HL-60/S4 treated with phorbol 12-myristate 13-acetate at 8.2 ng/mL for 4 days and 3 days (cell line): Measurements from ENCODE around the gene SMURF2.

Experiments used
- in situ Hi-C: fragments of 300-500 bp; cut with MboI; formaldehyde crosslinking; loops from 2 replicates; pipeline ENCODE4 v1.15.0; 2022; ENCODE audit warnings: low sequenced_read_pairs

SMURF2 gene

DNA sequence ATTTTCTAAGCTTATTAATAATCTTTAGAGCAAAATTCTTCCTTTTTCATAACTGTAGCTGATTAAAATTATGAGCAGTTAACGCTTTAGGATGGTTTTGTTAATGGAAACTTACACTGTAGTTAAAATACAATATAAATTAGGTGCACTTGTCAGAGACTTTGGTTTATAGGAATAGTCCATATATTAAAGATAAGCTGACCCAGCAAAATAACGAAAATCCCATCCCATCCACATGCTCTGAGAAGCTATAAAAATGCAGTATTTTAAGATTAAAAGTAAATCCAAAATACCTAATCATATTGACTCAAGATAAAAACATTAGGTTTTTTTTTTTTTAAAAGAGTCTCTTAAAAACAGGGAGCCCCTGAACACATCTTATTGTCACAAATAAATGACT is 117.4 kb downstream of the SMURF2 start:
- in situ Hi-C loops: no loop called here

DNA sequence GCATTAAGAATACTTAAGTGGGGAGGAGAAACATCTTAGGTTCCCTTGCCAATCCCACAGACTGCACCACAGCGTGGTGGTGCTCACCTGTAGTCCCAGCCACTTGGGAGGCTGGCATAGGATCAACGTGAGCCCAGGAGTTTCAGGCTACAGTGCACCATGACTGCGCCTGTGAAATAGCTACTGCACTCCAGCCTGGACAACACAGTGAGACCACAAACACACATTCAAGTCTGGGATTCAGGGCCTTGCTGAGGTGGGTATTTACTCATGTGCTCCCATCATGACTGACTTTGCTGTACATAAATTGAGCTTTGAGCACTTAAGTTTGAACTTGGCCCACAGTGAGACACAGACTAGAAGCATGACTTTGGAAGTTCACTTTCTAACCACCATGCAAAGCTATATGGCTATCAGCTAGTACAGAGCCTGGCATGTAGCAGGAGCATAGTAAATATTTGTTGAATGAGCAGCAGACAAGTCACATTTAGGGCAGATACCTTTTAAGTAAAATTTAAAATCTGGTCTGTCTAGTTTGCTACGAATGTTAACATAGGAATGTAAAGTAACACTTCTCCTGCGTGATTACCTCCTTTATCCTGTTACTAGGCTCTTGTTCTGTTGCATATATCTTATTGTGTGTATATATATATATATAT is 121.9 kb downstream of the SMURF2 start:
- in situ Hi-C loops: no loop called here

DNA sequence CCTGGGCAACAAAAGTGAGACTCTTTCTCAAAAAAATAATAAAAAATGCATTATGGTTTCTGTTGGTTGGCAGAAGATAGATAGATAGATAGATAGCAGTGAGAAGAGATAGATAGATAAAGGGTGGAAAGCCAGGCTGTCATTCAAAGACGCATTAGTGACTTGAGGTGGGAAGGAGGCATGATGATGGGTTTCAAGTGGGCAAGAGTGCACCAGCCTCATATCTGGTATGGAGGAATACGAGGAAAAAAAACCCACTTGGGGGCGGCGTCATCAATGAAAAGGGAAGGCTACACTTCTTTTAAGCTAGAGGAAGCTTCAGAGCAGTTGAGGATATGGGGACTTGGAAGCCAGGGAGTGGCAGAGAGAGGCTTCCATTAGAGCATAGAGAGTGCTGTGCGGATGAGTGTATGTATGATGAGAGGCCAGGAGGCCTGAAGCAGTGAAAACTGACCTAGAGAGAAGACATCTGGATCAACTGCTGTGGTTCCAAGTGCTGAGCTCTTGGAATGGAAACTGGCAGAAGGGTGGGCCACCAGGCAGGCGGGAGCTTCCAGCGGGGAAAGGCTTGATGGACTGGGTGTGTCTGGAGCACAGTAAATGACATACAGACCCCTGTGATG is 123.5 kb downstream of the SMURF2 start:
- in situ Hi-C loops: no loop called here

DNA sequence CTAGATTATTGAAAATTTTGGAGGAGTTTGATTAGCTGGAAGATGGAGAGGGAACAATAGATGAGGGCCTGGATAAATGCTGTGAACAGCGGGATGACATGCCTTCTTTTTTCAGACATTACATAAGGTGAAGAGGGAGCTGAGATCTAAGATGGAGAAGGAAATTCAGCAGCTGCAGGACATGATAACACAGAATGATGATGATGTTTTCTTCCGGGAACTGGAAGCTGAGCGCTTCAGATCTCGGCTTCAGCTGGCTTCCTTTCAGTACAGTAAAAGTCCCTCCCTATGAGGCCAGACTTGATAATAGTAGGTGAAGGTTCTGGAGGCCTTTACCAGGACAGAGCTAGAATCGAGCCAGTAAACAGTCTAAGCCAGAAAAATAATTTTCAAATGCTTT is 124.6 kb downstream of the SMURF2 start:
- in situ Hi-C loops: no loop called here

DNA sequence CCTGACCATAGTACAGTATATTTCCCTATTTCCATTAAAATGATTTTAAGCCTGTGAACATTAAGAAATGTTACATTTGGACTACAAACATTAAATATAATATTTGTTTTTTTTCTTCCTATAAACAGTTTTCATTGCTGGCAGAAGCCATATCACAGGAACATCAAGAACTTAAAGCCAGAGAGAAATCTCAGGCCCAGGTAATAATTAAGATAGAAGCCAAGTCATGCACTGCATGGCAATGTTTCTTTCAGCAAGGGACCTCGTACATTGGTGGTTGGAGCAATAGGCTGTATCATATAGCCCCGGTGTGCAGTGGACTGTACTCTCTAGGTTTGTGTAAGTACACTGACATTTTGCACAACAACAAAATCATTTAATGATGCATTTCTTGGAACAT is 125.2 kb downstream of the SMURF2 start:
- in situ Hi-C loops: no loop called here

DNA sequence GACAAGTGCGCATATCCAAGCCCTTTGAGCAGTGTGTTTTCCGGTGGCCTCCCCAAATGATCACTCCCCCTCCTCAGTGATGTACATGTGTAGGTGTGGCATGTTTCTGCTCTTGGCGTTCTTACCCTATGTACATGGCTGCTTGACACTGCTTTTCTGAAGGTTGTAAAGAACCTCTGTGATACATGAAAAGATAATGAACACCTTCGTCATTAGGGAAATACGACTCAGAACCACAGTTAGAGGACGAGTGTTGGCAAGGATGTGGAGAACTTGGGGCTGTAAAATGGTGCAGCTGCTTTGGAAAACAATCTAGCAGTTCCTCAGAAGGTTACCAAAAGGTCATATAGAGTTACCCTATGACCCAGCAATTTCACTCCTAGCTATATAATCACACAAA is 126.8 kb downstream of the SMURF2 start:
- in situ Hi-C loops: no loop called here

DNA sequence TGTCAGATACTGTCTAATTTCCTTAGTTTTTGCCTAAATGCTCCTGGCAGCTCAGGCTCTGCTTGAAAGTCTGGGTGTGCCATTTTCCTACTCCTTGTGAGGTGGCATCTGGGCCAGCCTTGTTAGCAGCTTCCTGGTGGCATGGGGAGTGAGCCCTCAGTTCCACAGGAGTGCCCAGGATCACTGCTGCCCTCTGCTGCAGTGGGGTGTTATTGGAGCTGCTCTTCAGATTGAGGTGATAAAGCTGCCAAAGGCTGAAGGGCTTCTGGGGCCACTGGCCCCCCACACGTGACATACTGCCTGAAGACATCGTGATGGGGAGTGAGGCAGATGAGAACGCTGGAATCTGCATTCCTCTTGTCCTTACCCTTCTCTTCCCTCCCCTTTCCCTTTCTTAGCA is 127.9 kb downstream of the SMURF2 start:
- in situ Hi-C loops: no loop called here

DNA sequence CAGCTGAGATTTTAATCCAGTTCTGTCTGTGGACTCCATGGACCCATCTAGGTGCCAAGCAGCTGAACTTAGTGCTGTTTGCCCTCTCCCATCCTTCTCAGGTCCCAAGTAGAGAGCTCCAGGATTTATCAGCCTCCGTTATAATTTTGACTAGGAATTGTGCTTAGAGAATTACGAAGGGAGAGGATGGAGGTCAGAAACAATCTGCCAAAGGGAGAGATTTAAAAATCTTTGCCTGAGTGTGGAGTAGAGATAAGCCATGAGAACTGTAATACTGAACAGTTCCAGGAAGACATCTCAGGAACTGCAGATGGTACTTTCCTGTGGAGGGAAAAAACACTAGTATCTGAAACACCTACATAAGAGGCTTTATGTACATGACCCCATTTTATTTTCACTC is 128.3 kb downstream of the SMURF2 start:
- in situ Hi-C loops: no loop called here

DNA sequence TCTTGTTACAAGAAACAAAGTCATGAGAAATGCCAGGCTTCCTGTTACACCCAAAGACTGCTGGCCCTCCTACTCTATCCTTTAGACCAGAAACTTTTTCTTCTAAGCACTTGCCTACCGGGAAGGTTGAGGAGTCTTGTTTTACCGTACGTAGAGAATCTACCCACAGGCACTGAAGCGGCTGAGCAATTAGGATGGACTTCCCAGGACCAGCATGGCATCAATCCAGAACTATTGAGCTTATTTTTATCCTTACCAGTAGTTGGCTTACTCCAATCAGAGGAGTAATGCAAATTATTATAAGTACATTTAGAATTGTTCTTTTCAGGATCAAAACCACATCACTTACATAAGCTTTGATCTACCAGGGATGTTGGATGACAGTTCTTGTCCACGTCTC is 129.7 kb downstream of the SMURF2 start:
- in situ Hi-C loops: no loop called here

DNA sequence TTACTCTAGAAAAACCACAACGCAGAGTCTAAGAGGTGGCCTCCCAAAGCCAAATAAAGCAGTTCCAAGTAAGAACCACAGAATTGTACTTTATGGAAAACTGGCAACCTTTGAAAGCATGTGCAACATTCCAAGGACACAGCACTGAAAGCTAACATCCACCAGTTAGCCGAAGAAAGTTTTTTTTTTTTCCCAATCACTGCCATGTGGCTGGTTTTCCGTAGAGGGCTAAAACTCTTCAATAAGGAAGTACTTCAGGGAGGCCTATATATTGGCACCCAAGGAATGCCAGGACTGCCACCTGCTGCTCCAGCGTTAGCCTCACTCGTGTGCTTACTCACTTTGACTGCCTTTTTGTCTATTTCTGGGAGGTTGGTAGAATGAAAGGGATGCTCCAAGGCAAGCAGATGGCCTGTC is 130.1 kb downstream of the SMURF2 start:
- in situ Hi-C loops: no loop called here

DNA sequence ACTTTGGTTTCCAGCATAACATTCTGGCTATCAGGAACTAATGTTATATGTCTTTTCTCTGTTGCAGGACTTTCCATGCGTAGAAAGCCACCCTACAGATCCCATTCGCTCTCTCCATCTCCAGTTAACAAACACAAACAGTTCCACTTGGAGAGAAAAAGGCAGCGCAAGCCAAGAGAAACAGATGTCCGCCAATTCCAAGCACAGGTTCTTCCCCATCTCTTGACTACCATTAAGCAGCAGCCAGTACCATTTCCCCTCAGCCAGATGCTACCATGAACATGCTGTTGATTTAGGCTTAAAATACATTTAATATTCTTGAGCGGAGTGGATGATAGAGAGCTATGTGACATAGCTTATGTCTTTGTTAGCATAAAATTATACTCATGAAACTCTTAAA is 132.9 kb downstream of the SMURF2 start:
- in situ Hi-C loops: no loop called here

DNA sequence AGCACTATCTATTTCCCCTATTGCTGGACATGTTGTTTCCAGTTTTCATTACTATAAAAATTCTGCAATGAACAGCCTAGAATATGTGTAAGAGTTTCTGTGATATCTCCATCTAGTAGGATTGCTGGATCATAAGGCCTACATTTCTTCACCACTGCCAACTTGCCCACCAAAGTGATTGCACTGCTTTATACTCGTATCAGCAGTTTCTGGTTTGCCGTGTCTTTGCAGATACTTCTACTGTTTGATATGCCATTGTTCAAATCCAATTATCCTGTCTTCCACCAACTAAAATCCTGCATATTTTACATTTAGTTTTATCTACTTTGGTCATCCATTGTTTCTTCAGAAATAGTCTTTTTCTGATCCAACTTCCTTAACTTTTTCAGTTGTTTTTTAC is 134.2 kb downstream of the SMURF2 start:
- in situ Hi-C loops: no loop called here

DNA sequence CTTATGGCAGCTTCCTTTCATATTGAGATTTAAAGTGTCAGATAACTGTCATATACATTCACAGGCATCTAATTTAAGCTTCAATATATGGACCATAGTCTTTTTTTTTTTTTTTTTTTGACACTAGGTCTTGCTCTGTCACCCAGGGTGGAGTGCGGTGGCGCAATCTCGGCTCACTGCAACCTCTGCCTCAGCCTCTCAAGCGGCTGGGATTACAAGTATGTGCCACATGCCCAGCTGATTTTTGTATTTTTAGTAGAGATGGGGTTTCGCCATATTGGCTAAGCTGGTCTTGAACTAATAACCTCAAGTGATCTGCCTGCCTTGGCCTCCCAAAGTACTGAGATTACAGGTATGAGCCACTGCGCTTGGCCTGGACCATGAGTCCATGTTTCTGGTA is 141.7 kb downstream of the SMURF2 start:
- in situ Hi-C loops: no loop called here

DNA sequence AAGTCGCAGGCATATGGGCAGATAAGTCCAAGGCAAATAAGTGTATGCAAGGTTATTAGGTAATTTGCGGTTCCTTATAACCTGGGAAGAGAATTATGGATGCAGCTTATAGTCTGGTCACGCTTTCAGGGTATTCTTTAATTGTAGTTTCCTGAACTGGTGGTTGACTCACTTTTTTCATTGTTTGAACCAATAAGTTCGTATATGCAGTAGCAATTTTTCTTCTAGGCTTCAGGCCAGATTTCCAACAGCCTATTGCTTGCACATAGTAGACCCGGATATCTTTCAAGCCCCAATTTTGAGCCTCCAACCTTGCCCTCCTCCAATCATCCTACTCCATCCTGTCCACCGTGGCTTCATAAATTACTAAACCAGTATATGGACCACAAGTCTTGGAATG is 142.5 kb downstream of the SMURF2 start:
- in situ Hi-C loops: no loop called here

DNA sequence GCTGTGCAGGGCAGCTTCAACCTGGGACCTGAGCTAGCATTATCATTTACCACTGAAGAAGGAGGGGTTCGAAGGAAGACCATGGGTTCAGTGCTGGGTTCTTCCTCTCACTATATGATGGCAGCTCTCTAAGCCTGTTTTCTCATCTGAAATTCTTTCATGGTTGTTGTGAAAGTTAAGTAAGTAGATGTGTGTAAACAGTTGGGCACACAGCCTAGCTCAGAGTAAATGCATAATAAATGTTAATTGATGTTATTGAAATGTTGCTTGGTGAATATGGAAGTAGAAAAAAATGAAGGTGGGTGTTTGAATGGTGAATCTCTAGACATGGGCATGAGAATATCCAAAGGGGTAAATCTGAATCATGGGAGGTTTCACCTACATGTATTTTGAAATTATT is 146.3 kb downstream of the SMURF2 start:
- in situ Hi-C loops: no loop called here

DNA sequence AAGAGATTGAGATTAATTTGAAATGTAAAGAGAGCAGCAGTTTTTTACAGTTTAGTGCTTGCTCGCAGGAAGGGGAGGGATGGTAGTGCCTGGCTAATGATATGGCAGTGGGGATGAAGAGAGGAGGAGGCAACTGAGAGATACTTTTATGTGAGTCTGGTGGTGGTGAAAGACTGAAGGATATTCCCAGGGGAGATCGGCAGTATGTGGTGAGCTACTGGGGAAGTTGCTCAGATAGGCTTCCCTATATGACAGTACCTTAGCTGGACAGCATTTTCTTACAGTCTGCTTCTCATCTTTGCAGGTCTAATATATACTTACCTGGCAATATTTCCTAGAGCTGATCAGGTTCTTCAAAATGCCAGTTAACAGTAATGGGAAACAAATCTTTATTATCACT is 146.7 kb downstream of the SMURF2 start:
- in situ Hi-C loops: no loop called here

DNA sequence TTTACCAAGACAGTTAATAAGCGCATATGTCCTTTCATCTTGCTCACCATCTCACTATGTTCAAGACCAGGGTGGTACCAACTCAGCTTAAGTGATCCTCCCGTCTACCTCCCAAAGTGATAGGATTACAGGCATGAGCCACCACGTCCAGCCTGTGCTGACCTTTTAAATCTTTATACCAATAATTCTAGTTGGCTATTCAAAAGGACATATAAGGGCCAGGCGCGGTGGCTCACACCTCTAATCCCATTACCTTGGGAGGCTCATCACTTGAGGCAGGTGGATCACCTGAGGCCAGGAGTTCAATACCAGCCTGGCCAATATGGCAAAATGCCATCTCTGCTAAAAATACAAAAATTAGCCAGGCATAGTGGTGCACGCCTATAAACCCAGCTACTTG is 152.9 kb downstream of the SMURF2 start:
- in situ Hi-C loops: no loop called here

DNA sequence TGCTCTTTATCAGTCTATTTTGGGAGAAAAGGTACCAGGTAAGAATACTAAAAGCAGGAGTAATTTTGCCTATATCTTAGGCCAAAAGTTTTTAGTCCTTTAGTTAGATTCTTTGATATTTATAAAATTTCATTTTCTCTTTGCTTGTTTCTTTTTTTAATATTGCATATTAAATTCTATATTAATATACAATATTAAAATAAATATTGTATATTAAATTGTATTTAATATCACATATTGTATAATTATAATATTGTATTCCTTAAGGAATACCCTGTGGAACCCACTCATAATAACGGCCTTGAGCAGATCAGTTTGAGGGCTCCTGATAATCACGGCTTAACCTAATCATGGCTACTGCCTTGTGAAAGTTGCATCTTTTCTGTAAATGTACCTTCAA is 153.4 kb downstream of the SMURF2 start:
- in situ Hi-C loops: no loop called here

DNA sequence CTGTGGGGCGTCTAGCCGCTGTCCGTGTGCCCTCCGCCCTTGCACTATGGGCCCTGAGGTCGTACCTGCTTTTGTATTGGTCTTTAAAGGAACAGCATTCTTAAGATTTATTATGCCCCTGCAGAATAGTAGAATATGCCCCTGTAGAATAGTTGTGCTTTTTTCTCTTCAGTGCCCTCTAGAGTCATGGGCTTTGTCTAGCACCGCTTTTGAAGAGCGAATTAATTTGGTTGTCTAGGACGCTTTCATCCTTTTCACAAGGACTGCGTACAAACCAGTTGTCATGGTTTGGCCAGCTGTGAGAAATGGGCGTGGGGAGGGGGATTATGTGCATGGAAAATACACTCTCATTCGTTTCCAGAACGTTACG is 154.7 kb downstream of the SMURF2 start:
- in situ Hi-C loops: no loop called here

DNA sequence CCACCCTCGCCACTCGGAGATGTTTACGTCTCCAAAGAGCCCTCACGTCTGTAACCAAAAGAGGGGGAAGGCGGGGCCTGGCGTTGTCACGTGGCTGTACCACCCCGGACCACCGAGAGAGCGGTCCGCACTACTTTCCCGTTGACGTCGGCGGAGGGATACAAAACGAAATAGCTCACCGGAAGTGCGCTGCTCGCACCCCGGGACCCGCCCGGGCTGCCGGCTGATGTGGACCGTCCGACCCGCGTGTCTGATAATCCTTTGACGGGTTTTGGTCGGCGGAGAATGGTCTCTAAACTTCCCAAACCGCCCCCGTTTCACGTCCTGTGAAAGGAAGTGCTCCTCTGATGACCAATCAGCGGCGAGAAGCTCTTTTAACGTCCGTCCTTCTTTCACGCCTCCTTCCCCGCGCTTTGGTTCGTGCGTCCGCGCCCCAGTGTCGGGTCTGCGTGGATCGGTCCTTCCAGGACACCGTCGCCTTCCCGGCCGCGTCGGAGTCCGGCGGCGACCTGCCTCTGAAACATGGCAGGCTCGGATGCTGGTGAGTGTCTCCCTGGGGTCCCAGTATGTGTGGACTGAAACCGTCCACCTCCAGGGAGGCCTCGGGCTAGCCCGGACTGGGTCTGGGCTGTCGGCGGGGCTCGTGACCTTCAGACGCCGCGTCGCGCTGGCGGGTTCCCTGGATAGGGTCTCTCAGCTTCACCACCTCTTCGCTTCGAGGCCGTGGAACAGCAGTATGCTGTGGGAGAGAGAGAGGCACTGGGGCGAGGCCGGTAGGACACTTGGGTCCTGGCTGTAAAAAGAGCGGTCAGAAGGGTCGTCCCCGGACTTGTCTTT is 155.3 kb downstream of the SMURF2 start, which contains the start of gene CEP95:
Gene CEP95 (plus strand): TSS at position 402 of the 837 bp plus-strand sequence. CDS start 121 bp downstream, at position 523.
- in situ Hi-C loops: no loop called here

DNA sequence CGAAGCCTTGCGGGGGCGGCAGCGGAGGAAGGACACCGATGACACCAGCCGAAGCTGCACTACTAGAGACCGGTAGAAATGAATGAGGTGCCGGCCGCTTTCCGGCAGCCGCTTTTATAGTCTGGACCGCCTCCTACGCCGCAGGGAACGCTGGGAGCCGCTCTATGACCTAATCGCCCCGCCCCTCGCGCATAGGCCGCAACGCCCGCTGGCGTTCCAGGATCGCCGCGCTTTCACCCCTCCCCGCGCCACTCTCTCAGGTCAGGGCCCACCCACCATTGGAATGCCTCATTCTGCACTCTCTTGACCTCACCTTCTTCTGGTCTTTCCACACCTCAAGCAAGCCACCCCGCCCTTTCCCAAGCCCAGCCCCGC is 155.9 kb downstream of the SMURF2 start, which contains the start of gene DDX5:
Gene DDX5 (minus strand): TSS at position 89 of the 375 bp plus-strand sequence. CDS start 170 bp downstream, outside the sequence.
- in situ Hi-C loops: no loop called here
